ENCODE measurements around the gene STK32A.

STK32A gene

GRCh38 chr5:147267082-147267832 is 32.4 kb downstream of the STK32A start:
- no peak overlapping the region for H3K9ac ChIP-seq (ENCODE audit: insufficient read length, low read depth)
- H3K36me3 ChIP-seq (ENCODE audit: insufficient read depth, insufficient read length, low read length), result no peaks in the 10 kb centered on the region
- TF ChIP-seq SUZ12 (IDR thresholded peaks at IDR 0.05; ENCODE audit: extremely low read depth, insufficient read depth, insufficient read length) (no peak), YY1 (IDR thresholded peaks at IDR 0.05; ENCODE audit: insufficient read depth, insufficient read length) (no peak)
- H3K4me1 ChIP-seq (ENCODE audit: insufficient read depth, insufficient read length), result no peaks in the 10 kb centered on the region
- no peak for DNase-seq (ENCODE audit: low read depth, low spot score)
- H3K9me3 ChIP-seq (ENCODE audit: insufficient read depth, low read length), result no peaks in the 10 kb centered on the region
- no peak overlapping the region for H3K4me3 ChIP-seq (ENCODE audit: insufficient read length, low read depth)
- no peaks in the 10 kb centered on the region for H3K27me3 ChIP-seq (ENCODE audit: insufficient read depth, insufficient read length)

DNA sequence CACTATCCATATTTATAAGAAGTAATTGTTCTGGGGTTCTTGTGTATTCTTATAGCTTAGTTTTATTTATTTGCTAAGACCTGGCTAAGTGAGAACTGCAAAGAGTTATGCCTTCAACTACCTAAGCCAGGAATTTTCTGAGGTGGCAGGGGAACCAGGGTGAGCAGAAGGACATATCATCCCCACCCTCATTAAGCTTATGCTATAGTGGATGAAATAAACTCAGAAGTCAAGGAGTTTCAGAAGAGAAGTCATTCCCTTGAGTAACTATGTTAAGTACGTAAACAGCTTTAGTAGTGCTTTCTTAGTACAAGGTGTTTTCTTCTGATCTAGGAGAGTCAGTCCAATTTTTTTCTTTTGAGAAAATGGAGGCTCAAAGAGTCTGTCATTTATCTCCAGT is 41.7 kb downstream of the STK32A start:
- TF ChIP-seq ZNF274 (IDR thresholded peaks at IDR 0.05; ENCODE audit: low read depth, low read length) (no peak), SUZ12 (IDR thresholded peaks at IDR 0.05; ENCODE audit: extremely low read depth, insufficient read depth, insufficient read length) (no peak), YY1 (IDR thresholded peaks at IDR 0.05; ENCODE audit: insufficient read depth, insufficient read length) (no peak)
- no peak overlapping the region for H3K9ac ChIP-seq (ENCODE audit: insufficient read length, low read depth)

DNA sequence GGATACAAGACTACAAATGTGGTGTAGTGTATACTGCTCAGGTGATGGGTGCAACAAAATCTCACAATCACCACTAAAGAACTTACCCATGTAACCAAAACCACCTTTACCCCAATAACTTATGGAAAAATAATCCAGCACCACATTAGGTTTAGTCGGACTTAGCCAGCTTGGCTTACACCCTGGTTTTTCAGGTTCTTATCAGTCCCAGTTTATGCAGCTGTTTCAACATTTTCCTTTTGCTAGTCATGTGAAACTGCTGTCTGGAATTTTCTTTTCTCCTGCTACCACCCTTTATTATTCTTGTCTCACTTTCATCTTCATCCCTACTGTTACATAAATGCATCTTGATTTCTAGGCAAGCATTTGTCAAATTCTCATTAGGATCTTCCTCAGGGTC is 51.5 kb downstream of the STK32A start:
- Histone ChIP-seq H3K27me3 (ENCODE audit: insufficient read depth, insufficient read length) (no peaks in the 10 kb centered on the region), H3K9ac (ENCODE audit: insufficient read length, low read depth) (no peak overlapping the region), H3K9me3 (ENCODE audit: insufficient read depth, low read length) (no peaks in the 10 kb centered on the region), H3K4me3 (ENCODE audit: insufficient read length, low read depth) (no peak overlapping the region), H3K36me3 (ENCODE audit: insufficient read depth, insufficient read length, low read length) (no peaks in the 10 kb centered on the region), H3K4me1 (ENCODE audit: insufficient read depth, insufficient read length) (no peaks in the 10 kb centered on the region)
- DNase-seq (ENCODE audit: low read depth, low spot score), result no peak
- no peak for TF ChIP-seq SUZ12 (IDR thresholded peaks at IDR 0.05; ENCODE audit: extremely low read depth, insufficient read depth, insufficient read length)
- no peak for TF ChIP-seq ZNF274 (IDR thresholded peaks at IDR 0.05; ENCODE audit: low read depth, low read length)
- no peak for TF ChIP-seq YY1 (IDR thresholded peaks at IDR 0.05; ENCODE audit: insufficient read depth, insufficient read length)

More for the DNA sequence above, 41.7 kb downstream of the STK32A start:
- DNase-seq (ENCODE audit: low read depth, low spot score), result no peak
- no peak overlapping the region for H3K4me3 ChIP-seq (ENCODE audit: insufficient read length, low read depth)
- H3K27me3 ChIP-seq (ENCODE audit: insufficient read depth, insufficient read length), result no peaks in the 10 kb centered on the region
- H3K36me3 ChIP-seq (ENCODE audit: insufficient read depth, insufficient read length, low read length), result no peaks in the 10 kb centered on the region
- no peaks in the 10 kb centered on the region for H3K4me1 ChIP-seq (ENCODE audit: insufficient read depth, insufficient read length)
- no peaks in the 10 kb centered on the region for H3K9me3 ChIP-seq (ENCODE audit: insufficient read depth, low read length)

DNA sequence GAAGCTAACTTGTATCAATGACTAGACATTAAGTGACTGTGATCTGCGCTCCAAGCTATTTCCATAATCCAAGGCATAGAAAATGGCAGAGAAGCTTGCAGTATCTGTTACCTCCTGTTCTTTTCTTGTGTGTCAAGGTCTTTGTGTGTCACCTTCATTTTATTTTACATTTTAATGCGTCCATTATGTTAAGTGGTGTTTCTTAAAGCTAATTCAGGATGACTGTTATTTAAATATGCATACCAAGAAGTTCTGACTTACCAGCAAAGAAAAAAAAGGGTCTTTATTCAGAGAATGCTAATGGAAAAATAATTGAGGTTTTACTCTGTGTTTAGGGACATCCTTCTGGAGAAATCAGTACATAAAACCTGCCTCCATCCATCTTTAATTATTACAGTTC is 52.3 kb downstream of the STK32A start:
- Histone ChIP-seq H3K4me1 (ENCODE audit: insufficient read depth, insufficient read length) (no peaks in the 10 kb centered on the region), H3K9ac (ENCODE audit: insufficient read length, low read depth) (no peak overlapping the region), H3K4me3 (ENCODE audit: insufficient read length, low read depth) (no peak overlapping the region), H3K27me3 (ENCODE audit: insufficient read depth, insufficient read length) (no peaks in the 10 kb centered on the region), H3K9me3 (ENCODE audit: insufficient read depth, low read length) (no peaks in the 10 kb centered on the region), H3K36me3 (ENCODE audit: insufficient read depth, insufficient read length, low read length) (no peaks in the 10 kb centered on the region)
- TF ChIP-seq YY1 (IDR thresholded peaks at IDR 0.05; ENCODE audit: insufficient read depth, insufficient read length), result no peak
- TF ChIP-seq SUZ12 (IDR thresholded peaks at IDR 0.05; ENCODE audit: extremely low read depth, insufficient read depth, insufficient read length), result no peak
- TF ChIP-seq ZNF274 (IDR thresholded peaks at IDR 0.05; ENCODE audit: low read depth, low read length), result no peak
- DNase-seq (ENCODE audit: low read depth, low spot score), result no peak

DNA sequence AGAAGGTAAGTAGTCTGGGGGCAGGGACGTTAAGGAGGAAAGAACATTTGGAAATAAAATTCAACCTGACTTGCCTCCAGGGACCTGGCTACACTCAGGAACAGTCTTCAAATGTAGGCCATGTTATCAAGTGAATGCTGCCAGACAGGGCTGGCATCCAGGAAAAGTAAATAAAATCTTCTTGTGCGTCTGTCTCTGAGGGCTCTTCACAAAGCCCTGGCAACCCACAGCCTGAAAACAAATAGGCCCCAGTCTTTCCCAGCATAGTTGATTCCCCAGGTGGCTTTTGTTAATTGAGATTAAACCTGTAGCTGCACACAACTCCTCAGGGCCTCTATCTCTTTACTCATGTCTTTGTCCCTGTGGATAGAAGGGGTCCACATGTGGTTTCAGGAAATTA is 55.4 kb downstream of the STK32A start:
- Histone ChIP-seq H3K27me3 (ENCODE audit: insufficient read depth, insufficient read length) (no peaks in the 10 kb centered on the region), H3K4me3 (ENCODE audit: insufficient read length, low read depth) (no peak overlapping the region), H3K36me3 (ENCODE audit: insufficient read depth, insufficient read length, low read length) (no peaks in the 10 kb centered on the region), H3K4me1 (ENCODE audit: insufficient read depth, insufficient read length) (no peaks in the 10 kb centered on the region), H3K9ac (ENCODE audit: insufficient read length, low read depth) (no peak overlapping the region), H3K9me3 (ENCODE audit: insufficient read depth, low read length) (no peaks in the 10 kb centered on the region; the same call in 1 of the 2 replicates)
- TF ChIP-seq SUZ12 (IDR thresholded peaks at IDR 0.05; ENCODE audit: extremely low read depth, insufficient read depth, insufficient read length) (no peak), YY1 (IDR thresholded peaks at IDR 0.05; ENCODE audit: insufficient read depth, insufficient read length) (no peak), ZNF274 (IDR thresholded peaks at IDR 0.05; ENCODE audit: low read depth, low read length) (no peak)
- DNase-seq (ENCODE audit: low read depth, low spot score), result no peak

GRCh38 chr5:147303251-147303650 is 68.4 kb downstream of the STK32A start:
- Histone ChIP-seq H3K36me3 (ENCODE audit: insufficient read depth, insufficient read length, low read length) (no peaks in the 10 kb centered on the region), H3K4me1 (ENCODE audit: insufficient read depth, insufficient read length) (no peaks in the 10 kb centered on the region), H3K27me3 (ENCODE audit: insufficient read depth, insufficient read length) (no peaks in the 10 kb centered on the region), H3K9me3 (ENCODE audit: insufficient read depth, low read length) (no peaks in the 10 kb centered on the region; the same call in none of the 2 replicates), H3K9ac (ENCODE audit: insufficient read length, low read depth) (no peak overlapping the region), H3K4me3 (ENCODE audit: insufficient read length, low read depth) (no peak overlapping the region)
- TF ChIP-seq ZNF274 (IDR thresholded peaks at IDR 0.05; ENCODE audit: low read depth, low read length) (no peak), SUZ12 (IDR thresholded peaks at IDR 0.05; ENCODE audit: extremely low read depth, insufficient read depth, insufficient read length) (no peak), YY1 (IDR thresholded peaks at IDR 0.05; ENCODE audit: insufficient read depth, insufficient read length) (no peak)
- DNase-seq (ENCODE audit: low read depth, low spot score), result no peak

DNA sequence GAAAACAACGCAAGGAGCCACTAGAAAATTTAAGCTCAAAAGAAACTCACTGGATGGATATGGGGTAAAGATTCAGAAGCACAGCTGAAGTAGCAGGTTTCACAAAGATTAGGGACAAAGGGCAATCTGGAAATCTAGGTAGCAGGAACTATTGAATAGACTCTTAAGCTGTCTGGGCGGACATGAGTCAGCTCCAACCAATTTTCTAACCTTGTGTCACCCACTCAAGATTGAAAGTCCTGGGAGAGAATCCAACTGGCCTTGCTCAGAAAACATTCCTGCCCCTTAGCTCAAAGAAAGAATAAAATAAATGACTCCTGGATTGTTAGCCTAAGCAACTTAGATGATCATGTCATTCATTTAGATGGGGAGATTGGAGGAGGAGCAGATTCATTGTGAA is 69.2 kb downstream of the STK32A start:
- no peak for DNase-seq (ENCODE audit: low read depth, low spot score)
- Histone ChIP-seq H3K4me3 (ENCODE audit: insufficient read length, low read depth) (no peak overlapping the region), H3K9ac (ENCODE audit: insufficient read length, low read depth) (no peak overlapping the region), H3K9me3 (ENCODE audit: insufficient read depth, low read length) (no peaks in the 10 kb centered on the region; the same call in none of the 2 replicates), H3K4me1 (ENCODE audit: insufficient read depth, insufficient read length) (no peaks in the 10 kb centered on the region), H3K27me3 (ENCODE audit: insufficient read depth, insufficient read length) (no peaks in the 10 kb centered on the region), H3K36me3 (ENCODE audit: insufficient read depth, insufficient read length, low read length) (no peaks in the 10 kb centered on the region)
- no peak for TF ChIP-seq ZNF274 (IDR thresholded peaks at IDR 0.05; ENCODE audit: low read depth, low read length)
